ENCODE results near the gene MYH9.

The MYH9 gene

DNA sequence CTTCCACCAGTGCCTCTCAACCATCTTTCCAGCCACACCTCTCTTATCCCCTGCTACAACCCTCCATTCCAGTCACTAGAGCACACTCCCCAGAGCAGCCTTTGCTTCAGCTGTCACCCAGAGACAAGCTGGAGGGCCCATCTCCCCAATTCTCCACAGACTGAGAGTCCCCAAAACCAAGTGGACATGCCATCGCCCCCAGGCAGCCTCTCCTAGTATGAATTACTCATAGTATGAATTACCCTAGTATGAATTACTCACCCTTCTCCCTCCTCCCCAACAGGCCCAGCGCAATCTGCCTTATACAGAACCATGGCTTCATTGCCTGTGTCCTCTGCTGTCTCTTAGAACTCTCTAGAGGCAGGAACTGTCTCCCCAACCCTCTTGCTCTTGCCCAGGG, 24.8 kb downstream of the MYH9 start:
- FAIRE-seq (no peak), DNase-seq (ENCODE audit: insufficient read length, low spot score) (no peak)

DNA sequence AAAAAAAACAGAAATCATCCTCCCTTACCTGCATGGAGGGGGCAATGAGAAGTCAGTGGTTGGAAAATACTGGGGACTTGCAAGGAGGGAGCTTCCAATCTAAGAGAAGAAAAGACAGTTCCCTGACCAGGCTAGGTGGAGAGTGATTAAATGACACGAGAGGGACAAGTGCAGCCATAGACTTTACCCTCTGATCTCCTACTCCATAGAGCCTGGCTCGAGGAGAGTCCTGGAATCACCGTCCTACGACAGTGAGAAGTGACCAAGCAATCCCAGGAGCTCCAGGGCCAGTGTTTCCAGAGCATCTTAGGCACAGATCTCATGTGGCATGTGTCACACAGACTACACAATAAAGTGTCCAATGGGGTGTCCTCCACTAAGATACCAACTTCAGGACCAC, 25.7 kb downstream of the MYH9 start:
- no peak for DNase-seq (ENCODE audit: insufficient read length, low spot score)
- TF ChIP-seq, protein P1, sequence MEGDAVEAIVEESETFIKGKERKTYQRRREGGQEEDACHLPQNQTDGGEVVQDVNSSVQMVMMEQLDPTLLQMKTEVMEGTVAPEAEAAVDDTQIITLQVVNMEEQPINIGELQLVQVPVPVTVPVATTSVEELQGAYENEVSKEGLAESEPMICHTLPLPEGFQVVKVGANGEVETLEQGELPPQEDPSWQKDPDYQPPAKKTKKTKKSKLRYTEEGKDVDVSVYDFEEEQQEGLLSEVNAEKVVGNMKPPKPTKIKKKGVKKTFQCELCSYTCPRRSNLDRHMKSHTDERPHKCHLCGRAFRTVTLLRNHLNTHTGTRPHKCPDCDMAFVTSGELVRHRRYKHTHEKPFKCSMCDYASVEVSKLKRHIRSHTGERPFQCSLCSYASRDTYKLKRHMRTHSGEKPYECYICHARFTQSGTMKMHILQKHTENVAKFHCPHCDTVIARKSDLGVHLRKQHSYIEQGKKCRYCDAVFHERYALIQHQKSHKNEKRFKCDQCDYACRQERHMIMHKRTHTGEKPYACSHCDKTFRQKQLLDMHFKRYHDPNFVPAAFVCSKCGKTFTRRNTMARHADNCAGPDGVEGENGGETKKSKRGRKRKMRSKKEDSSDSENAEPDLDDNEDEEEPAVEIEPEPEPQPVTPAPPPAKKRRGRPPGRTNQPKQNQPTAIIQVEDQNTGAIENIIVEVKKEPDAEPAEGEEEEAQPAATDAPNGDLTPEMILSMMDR (IDR thresholded peaks at IDR 0.05; ENCODE audit: insufficient read depth, missing control alignments), result no peak
- no peak for FAIRE-seq

More for the DNA sequence above, 24.8 kb downstream of the MYH9 start:
- TF ChIP-seq, protein P1 (IDR thresholded peaks at IDR 0.05; ENCODE audit: insufficient read depth, missing control alignments), result no peak

- FAIRE-seq (no peak), DNase-seq (ENCODE audit: insufficient read length, low spot score) (no peak)
- TF ChIP-seq, protein P1 (IDR thresholded peaks at IDR 0.05; ENCODE audit: insufficient read depth, missing control alignments), result no peak
Observed at GRCh38 chr22:36360871-36361383, 26.8 kb downstream of the MYH9 start.

DNA sequence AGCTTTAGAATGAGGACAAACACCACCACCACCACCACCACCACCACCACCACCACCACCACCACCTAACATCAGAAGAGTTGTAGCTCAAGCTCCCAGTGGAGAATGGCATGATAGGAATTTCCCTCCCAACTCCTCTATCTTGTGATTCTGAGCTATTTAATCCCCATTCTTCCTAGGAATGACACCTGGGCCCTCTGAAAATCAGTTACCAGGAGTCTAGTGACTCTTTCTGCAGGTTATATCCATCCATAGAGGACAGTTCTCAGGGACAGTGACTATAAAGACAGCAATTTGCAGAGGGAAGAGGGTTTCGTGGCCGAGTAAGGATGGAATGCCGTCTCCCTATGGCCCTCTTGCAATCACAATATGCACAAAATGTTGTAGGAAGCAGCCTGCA, 27.8 kb downstream of the MYH9 start:
- DNase-seq (ENCODE audit: insufficient read length, low spot score), result no peak
- TF ChIP-seq, protein P1 (IDR thresholded peaks at IDR 0.05; ENCODE audit: insufficient read depth, missing control alignments), result no peak
- no peak for FAIRE-seq

DNA sequence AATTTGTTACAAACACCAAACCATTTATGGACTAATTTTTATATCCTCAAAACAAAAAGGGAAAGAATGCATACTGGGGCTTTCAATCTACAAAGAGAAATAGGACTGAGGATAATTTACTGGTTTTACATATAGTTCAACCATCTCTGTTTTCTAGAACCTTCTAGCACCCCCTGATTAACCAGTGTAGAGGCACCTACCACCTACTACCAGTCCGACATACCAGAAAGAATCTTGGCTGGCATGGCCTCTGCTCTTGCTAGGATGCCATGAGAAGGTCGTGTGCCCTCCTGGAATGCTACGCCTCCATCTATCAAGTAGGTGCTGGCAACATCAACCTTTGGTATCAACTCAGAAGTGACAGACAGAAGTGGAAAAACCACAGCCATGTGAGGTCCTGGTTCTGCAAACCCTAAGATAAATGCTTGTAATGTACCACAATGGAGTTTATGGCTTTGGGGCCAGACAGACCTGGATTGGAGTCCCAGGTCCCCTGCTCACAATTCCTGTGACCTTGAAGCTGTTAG, 28.2 kb downstream of the MYH9 start:
- DNase-seq (ENCODE audit: insufficient read length, low spot score) (no peak), FAIRE-seq (no peak)
- TF ChIP-seq, protein P1 (IDR thresholded peaks at IDR 0.05; ENCODE audit: insufficient read depth, missing control alignments), result no peak

GRCh38 chr22:36358533-36359469, 29.0 kb downstream of the MYH9 start:
- DNase-seq (ENCODE audit: insufficient read length, low spot score), result no peak
- TF ChIP-seq, protein P1 (IDR thresholded peaks at IDR 0.05; ENCODE audit: insufficient read depth, missing control alignments), result no peak
- FAIRE-seq, result no peak
